ENCODE results near the gene TRABD2B.

DNA sequence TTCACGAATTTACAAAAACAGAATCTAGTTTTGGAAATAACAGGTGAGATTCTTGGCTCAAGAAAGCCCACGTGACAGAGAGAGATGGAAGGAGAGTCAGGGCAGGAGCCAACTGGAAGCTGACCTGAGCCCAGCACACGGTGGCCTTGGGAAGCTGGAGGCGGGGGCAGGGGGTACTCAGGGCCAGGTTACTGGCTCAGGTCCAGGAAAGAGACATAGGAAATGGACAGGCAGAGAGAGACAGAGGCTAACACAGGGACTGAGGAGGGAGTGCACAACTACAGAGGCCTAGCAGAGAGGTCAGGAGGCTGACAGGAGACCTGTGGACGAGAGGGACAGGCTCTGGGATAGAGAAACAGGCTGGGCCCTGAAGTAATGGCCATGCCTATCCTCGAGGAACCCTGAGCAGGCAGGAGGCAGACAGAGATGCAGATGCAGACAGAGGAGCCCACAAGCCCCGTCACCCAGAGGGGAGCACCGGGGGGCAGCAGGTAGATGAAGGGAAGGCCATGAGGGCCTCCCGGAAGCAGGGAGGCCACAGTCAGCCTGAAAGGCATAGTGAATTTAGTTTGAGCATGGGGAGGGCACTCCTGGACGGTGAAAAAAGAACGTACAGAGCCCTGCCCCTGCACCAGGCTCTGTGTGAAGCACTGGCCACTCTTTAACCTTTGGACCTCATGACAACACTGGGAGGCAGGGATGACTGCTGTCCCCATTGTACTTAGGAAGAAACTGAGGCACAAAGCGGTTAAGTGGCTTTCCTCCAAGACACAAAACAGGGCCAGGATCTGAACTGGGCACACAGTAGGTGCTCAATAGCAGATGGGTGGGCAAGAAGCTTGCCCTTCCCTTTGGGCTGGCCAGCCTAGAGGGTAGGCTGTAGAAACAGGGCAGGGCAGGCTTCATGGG, 230.1 kb downstream of the TRABD2B start:
- TF ChIP-seq EZH2phosphoT487 (conservative IDR thresholded peaks at IDR 0.05; ENCODE audit: low read length) = no peak
- TF ChIP-seq, protein P1, sequence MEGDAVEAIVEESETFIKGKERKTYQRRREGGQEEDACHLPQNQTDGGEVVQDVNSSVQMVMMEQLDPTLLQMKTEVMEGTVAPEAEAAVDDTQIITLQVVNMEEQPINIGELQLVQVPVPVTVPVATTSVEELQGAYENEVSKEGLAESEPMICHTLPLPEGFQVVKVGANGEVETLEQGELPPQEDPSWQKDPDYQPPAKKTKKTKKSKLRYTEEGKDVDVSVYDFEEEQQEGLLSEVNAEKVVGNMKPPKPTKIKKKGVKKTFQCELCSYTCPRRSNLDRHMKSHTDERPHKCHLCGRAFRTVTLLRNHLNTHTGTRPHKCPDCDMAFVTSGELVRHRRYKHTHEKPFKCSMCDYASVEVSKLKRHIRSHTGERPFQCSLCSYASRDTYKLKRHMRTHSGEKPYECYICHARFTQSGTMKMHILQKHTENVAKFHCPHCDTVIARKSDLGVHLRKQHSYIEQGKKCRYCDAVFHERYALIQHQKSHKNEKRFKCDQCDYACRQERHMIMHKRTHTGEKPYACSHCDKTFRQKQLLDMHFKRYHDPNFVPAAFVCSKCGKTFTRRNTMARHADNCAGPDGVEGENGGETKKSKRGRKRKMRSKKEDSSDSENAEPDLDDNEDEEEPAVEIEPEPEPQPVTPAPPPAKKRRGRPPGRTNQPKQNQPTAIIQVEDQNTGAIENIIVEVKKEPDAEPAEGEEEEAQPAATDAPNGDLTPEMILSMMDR (IDR thresholded peaks at IDR 0.05; ENCODE audit: insufficient read depth, low read length, poor library complexity, severe bottlenecking) = no peak
